OCI-LY1 (cell line): Measurements from ENCODE around the gene RBMS3.

Experiments used
- EZH2 ChIP-seq: fragments of 200-600 bp; sonication (generic), shearing (Covaris generic); IDR thresholded peaks from 2 replicates; pipeline ENCODE4 v1.8.0; 2017; ENCODE audit warnings: borderline replicate concordance, mixed run types, mild to moderate bottlenecking, antibody characterized with exemption, low read length, moderate library complexity, mixed read lengths
- TF ChIP-seq, protein P1 (sequence below): fragments of 200-600 bp; sonication (generic), shearing (Covaris generic); IDR thresholded peaks from 2 replicates; pipeline ENCODE4 v1.5.1; 2017; ENCODE audit warnings: mild to moderate bottlenecking, antibody characterized with exemption, low read length, moderate library complexity, mixed read lengths

DNA sequence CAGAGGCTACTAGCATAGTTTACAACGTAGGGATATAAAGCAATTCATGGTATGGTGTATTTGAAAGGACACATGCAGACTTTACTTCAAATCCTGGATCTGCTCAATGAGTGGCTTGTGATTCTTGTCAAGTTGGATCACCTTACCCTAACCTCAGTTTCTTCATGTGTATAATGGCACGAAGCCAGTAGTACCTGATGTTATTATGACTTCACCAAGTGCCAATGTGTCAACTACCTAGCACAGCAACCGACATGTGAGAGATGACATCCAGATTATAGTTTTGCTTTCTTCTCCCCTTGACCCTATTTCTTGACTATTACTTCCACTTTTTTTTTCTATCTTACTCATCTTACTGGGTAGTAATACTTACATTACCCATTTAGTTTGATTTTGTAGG lies 304.5 kb downstream of the RBMS3 start:
- TF ChIP-seq, protein P1, sequence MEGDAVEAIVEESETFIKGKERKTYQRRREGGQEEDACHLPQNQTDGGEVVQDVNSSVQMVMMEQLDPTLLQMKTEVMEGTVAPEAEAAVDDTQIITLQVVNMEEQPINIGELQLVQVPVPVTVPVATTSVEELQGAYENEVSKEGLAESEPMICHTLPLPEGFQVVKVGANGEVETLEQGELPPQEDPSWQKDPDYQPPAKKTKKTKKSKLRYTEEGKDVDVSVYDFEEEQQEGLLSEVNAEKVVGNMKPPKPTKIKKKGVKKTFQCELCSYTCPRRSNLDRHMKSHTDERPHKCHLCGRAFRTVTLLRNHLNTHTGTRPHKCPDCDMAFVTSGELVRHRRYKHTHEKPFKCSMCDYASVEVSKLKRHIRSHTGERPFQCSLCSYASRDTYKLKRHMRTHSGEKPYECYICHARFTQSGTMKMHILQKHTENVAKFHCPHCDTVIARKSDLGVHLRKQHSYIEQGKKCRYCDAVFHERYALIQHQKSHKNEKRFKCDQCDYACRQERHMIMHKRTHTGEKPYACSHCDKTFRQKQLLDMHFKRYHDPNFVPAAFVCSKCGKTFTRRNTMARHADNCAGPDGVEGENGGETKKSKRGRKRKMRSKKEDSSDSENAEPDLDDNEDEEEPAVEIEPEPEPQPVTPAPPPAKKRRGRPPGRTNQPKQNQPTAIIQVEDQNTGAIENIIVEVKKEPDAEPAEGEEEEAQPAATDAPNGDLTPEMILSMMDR: no peak
- no peak for TF ChIP-seq EZH2
